ENCODE measurements around the gene SSC5D. TPM values are rescaled to one million over a fixed set of nuclear protein-coding genes. Genes with fewer than 3 reads are reported as not detected.

Gene SSC5D
- total RNA-seq, 1 donor from 2014 or later = 46.8 TPM

- DNase-seq (ENCODE audit: low read depth) = no peak
- Histone ChIP-seq H3K9me3 (ENCODE audit: insufficient read depth, low read depth, low read length) (no peaks in the 10 kb centered on the region), H3K27ac (ENCODE audit: low read depth, low read length) (no peak overlapping the region), H3K27me3 (ENCODE audit: insufficient read depth, low read length) (peaks cover 2% of the 10 kb centered on the region), H3K9ac (ENCODE audit: low read length) (no peak overlapping the region), H4K20me1 (ENCODE audit: insufficient read depth, low read length) (peaks cover 27% of the 10 kb centered on the region), H2AFZ (ENCODE audit: low read depth, low read length) (no peak overlapping the region), H3K4me2 (ENCODE audit: low read length) (no peak overlapping the region), H3K79me2 (ENCODE audit: insufficient read depth, low read length) (peaks cover 16% of the 10 kb centered on the region), H3K4me3 (ENCODE audit: insufficient read depth, low read depth, low read length) (no peak overlapping the region), H3K4me1 (ENCODE audit: insufficient read depth, low read length) (peaks cover 9% of the 10 kb centered on the region), H3K36me3 (ENCODE audit: insufficient read depth, low read length) (no peaks in the 10 kb centered on the region)
- no peaks in the 10 kb centered on the region for H3K36me3 Mint-ChIP-seq (ENCODE audit: low read depth, unreplicated experiment)
- no peak for FAIRE-seq
- TF ChIP-seq CTCF (IDR thresholded peaks at IDR 0.05; ENCODE audit: insufficient read depth, low read depth, low read length) (no peak), EZH2 (IDR thresholded peaks at IDR 0.05; ENCODE audit: insufficient read depth, low read length) (no peak)
- peaks cover 2% of the 10 kb centered on the region for H3K4me1 Mint-ChIP-seq (ENCODE audit: low read depth, unreplicated experiment)
- H3K9me3 Mint-ChIP-seq (ENCODE audit: unreplicated experiment) = no peaks in the 10 kb centered on the region
- H3K4me3 Mint-ChIP-seq (ENCODE audit: unreplicated experiment) = peak overlapping the region; percentile 86
- H3K27me3 Mint-ChIP-seq (ENCODE audit: low read depth, unreplicated experiment) = peaks cover 4% of the 10 kb centered on the region
- H3K27ac Mint-ChIP-seq (ENCODE audit: unreplicated experiment) = no peak overlapping the region
These were observed 25.5 kb upstream of the SSC5D start for GRCh38 chr19:55462722-55463121.

DNA sequence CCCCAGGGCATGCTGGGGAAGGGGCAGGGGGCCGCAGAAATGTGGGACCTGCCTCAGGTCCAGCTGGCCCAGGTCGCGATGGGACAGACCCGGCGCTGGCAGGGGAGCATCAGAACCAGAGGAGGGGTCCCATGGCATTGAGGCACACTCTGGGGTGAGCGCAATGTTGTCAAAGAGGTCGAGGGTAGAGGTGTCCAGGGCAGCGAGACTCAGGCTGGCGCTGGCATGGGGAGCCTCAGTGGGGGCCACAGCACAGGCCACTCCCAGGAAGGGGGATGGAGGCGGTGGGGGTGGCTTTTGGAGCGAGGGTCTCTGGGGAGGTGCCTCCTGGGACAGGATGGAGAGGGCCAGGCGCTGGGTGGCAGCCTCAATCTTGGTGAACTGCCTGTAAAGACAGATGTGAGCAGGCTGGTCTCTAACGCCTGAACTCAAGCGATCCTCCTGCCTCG, 24.6 kb upstream of the SSC5D start:
- Histone ChIP-seq H3K4me1 (ENCODE audit: insufficient read depth, low read length) (peaks cover 9% of the 10 kb centered on the region), H3K36me3 (ENCODE audit: insufficient read depth, low read length) (no peaks in the 10 kb centered on the region), H3K4me2 (ENCODE audit: low read length) (no peak overlapping the region), H3K79me2 (ENCODE audit: insufficient read depth, low read length) (peaks cover 12% of the 10 kb centered on the region), H2AFZ (ENCODE audit: low read depth, low read length) (no peak overlapping the region), H3K4me3 (ENCODE audit: insufficient read depth, low read depth, low read length) (no peak overlapping the region), H3K27me3 (ENCODE audit: insufficient read depth, low read length) (peaks cover 2% of the 10 kb centered on the region), H3K9ac (ENCODE audit: low read length) (no peak overlapping the region), H3K9me3 (ENCODE audit: insufficient read depth, low read depth, low read length) (no peaks in the 10 kb centered on the region), H4K20me1 (ENCODE audit: insufficient read depth, low read length) (peaks cover 22% of the 10 kb centered on the region), H3K27ac (ENCODE audit: low read depth, low read length) (no peak overlapping the region)
- TF ChIP-seq CTCF (IDR thresholded peaks at IDR 0.05; ENCODE audit: insufficient read depth, low read depth, low read length) (no peak), EZH2 (IDR thresholded peaks at IDR 0.05; ENCODE audit: insufficient read depth, low read length) (no peak)
- H3K4me1 Mint-ChIP-seq (ENCODE audit: low read depth, unreplicated experiment) = peaks cover 5% of the 10 kb centered on the region
- peaks cover 4% of the 10 kb centered on the region for H3K27me3 Mint-ChIP-seq (ENCODE audit: low read depth, unreplicated experiment)
- H3K9me3 Mint-ChIP-seq (ENCODE audit: unreplicated experiment) = no peaks in the 10 kb centered on the region
- no peak for DNase-seq (ENCODE audit: low read depth)
- no peak for FAIRE-seq
- H3K27ac Mint-ChIP-seq (ENCODE audit: unreplicated experiment) = no peak overlapping the region
- no peaks in the 10 kb centered on the region for H3K36me3 Mint-ChIP-seq (ENCODE audit: low read depth, unreplicated experiment)
- no peak overlapping the region for H3K4me3 Mint-ChIP-seq (ENCODE audit: unreplicated experiment)

- H2AFZ ChIP-seq (ENCODE audit: low read depth, low read length) = no peak overlapping the region
- no peak overlapping the region for H3K27ac Mint-ChIP-seq (ENCODE audit: unreplicated experiment)
- H3K9me3 ChIP-seq (ENCODE audit: insufficient read depth, low read depth, low read length) = no peaks in the 10 kb centered on the region
- H3K9me3 Mint-ChIP-seq (ENCODE audit: unreplicated experiment) = no peaks in the 10 kb centered on the region
- H3K9ac ChIP-seq (ENCODE audit: low read length) = no peak overlapping the region
- no peak overlapping the region for H3K27ac ChIP-seq (ENCODE audit: low read depth, low read length)
- H3K79me2 ChIP-seq (ENCODE audit: insufficient read depth, low read length) = peaks cover 12% of the 10 kb centered on the region
- peaks cover 2% of the 10 kb centered on the region for H3K27me3 ChIP-seq (ENCODE audit: insufficient read depth, low read length)
- peaks cover 5% of the 10 kb centered on the region for H3K4me1 Mint-ChIP-seq (ENCODE audit: low read depth, unreplicated experiment)
- FAIRE-seq (no peak), DNase-seq (ENCODE audit: low read depth) (no peak)
- no peaks in the 10 kb centered on the region for H3K36me3 Mint-ChIP-seq (ENCODE audit: low read depth, unreplicated experiment)
- peaks cover 9% of the 10 kb centered on the region for H3K4me1 ChIP-seq (ENCODE audit: insufficient read depth, low read length)
- H3K4me3 ChIP-seq (ENCODE audit: insufficient read depth, low read depth, low read length) = no peak overlapping the region
- TF ChIP-seq CTCF (IDR thresholded peaks at IDR 0.05; ENCODE audit: insufficient read depth, low read depth, low read length) (no peak), EZH2 (IDR thresholded peaks at IDR 0.05; ENCODE audit: insufficient read depth, low read length) (no peak)
- H3K27me3 Mint-ChIP-seq (ENCODE audit: low read depth, unreplicated experiment) = peaks cover 4% of the 10 kb centered on the region
- H3K4me3 Mint-ChIP-seq (ENCODE audit: unreplicated experiment) = no peak overlapping the region
- no peaks in the 10 kb centered on the region for H3K36me3 ChIP-seq (ENCODE audit: insufficient read depth, low read length)
- H4K20me1 ChIP-seq (ENCODE audit: insufficient read depth, low read length) = peaks cover 16% of the 10 kb centered on the region
- no peak overlapping the region for H3K4me2 ChIP-seq (ENCODE audit: low read length)
These were observed 24.1 kb upstream of the SSC5D start for GRCh38 chr19:55464039-55464661.
